ENCODE results near the gene CFAP77. TPM values are rescaled to one million over a fixed set of nuclear protein-coding genes. Genes with fewer than 3 reads are reported as not detected.

The CFAP77 gene
- total and polyA plus RNA-seq, 2 of the 8 experiments (the other 6 are each of a cell fraction or from before 2014, with no cell fraction given) = 0.63 to 0.97 TPM

- TF ChIP-seq CHD7 (IDR thresholded peaks at IDR 0.05; ENCODE audit: insufficient replicate concordance, low read length) = no peak
- no peak for TF ChIP-seq CHD1 (IDR thresholded peaks at IDR 0.05; ENCODE audit: low read depth, low read length)
- TF ChIP-seq TCF12 (IDR thresholded peaks at IDR 0.05; ENCODE audit: low read depth, low read length) = no peak
- TF ChIP-seq KDM4A (IDR thresholded peaks at IDR 0.05; ENCODE audit: low read depth, low read length, severe bottlenecking) = no peak
- no peak for TF ChIP-seq KDM5A (IDR thresholded peaks at IDR 0.05; ENCODE audit: low read length)
- TF ChIP-seq KDM1A (IDR thresholded peaks at IDR 0.05; ENCODE audit: borderline replicate concordance, low read length) = no peak
These were observed 93.1 kb downstream of the CFAP77 start (continued) for GRCh38 chr9:132503116-132503515.

Measured in H1 (cell line).